Sigmoid colon (tissue), 4 donors: ENCODE measurements around the gene CAMTA1.

Source experiments
- EP300 ChIP-seq, 4 donors: sonication (generic); formaldehyde crosslinking; IDR thresholded peaks; one replicate each; pipeline ENCODE4 v1.6.1; 2017; ENCODE audit warnings: antibody characterized with exemption in 4 of 4
- POLR2A ChIP-seq, 2 donors: fragments of 450-650 bp; IDR thresholded peaks; one replicate each; pipeline ENCODE4 v1.6.1; 2016; ENCODE audit warnings: antibody characterized with exemption in 2 of 2, mild to moderate bottlenecking in 2 of 2, moderate library complexity in 2 of 2
- POLR2AphosphoS5 ChIP-seq, 4 donors: sonication (generic); formaldehyde crosslinking; IDR thresholded peaks; one replicate each; pipeline ENCODE4 v1.6.1; 2017; ENCODE audit warnings: antibody characterized with exemption in 4 of 4
- TF ChIP-seq, protein P1 (sequence below), 4 experiments: fragments of 450-650 bp in 3 of 4; fragments of 200-600 bp in 1 of 4; IDR thresholded peaks; one replicate each; pipeline ENCODE4 v1.5.1; 2016 to 2019; ENCODE audit warnings: antibody characterized with exemption in 4 of 4, mild to moderate bottlenecking in 3 of 4, moderate library complexity in 2 of 4

- TF ChIP-seq POLR2A (IDR thresholded peaks at IDR 0.05) (no peak), POLR2AphosphoS5 (IDR thresholded peaks at IDR 0.05) (no peak), EP300 (IDR thresholded peaks at IDR 0.05) (no peak)
- TF ChIP-seq, protein P1, sequence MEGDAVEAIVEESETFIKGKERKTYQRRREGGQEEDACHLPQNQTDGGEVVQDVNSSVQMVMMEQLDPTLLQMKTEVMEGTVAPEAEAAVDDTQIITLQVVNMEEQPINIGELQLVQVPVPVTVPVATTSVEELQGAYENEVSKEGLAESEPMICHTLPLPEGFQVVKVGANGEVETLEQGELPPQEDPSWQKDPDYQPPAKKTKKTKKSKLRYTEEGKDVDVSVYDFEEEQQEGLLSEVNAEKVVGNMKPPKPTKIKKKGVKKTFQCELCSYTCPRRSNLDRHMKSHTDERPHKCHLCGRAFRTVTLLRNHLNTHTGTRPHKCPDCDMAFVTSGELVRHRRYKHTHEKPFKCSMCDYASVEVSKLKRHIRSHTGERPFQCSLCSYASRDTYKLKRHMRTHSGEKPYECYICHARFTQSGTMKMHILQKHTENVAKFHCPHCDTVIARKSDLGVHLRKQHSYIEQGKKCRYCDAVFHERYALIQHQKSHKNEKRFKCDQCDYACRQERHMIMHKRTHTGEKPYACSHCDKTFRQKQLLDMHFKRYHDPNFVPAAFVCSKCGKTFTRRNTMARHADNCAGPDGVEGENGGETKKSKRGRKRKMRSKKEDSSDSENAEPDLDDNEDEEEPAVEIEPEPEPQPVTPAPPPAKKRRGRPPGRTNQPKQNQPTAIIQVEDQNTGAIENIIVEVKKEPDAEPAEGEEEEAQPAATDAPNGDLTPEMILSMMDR (IDR thresholded peaks at IDR 0.05), result no peak
Observed at GRCh38 chr1:7781501-7781900, 996.2 kb downstream of the CAMTA1 start.
